Non-pigmented ciliary epithelial cell (primary cell): ENCODE data around the gene FAM43B.

Experiments used
- DNase-seq: peaks from one replicate; pipeline ENCODE4 v3.0.0-alpha.2; 2010; ENCODE audit warnings: low read depth

FAM43B gene

DNA sequence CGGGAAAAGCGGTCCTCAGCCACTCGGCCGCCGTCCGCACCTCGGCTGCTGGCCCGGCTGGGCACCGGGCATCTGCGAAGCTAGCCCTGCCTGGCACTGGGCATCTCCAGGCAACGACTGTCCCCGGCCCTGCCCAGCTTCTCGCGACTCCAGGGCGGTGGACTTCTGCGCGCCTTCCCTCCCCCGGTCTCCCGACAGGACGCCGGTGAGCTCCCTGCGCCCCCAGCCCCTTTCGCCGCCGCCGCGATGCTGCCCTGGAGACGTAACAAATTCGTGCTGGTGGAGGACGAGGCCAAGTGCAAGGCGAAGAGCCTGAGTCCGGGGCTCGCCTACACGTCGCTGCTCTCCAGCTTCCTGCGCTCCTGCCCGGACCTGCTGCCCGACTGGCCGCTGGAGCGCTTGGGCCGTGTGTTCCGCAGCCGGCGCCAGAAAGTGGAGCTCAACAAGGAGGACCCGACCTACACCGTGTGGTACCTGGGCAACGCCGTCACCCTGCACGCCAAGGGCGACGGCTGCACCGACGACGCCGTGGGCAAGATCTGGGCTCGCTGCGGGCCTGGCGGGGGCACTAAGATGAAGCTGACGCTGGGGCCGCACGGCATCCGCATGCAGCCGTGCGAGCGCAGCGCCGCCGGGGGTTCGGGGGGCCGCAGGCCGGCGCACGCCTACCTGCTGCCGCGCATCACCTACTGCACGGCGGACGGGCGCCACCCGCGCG is 514 bp downstream of the FAM43B start:
- no peak for DNase-seq

DNA sequence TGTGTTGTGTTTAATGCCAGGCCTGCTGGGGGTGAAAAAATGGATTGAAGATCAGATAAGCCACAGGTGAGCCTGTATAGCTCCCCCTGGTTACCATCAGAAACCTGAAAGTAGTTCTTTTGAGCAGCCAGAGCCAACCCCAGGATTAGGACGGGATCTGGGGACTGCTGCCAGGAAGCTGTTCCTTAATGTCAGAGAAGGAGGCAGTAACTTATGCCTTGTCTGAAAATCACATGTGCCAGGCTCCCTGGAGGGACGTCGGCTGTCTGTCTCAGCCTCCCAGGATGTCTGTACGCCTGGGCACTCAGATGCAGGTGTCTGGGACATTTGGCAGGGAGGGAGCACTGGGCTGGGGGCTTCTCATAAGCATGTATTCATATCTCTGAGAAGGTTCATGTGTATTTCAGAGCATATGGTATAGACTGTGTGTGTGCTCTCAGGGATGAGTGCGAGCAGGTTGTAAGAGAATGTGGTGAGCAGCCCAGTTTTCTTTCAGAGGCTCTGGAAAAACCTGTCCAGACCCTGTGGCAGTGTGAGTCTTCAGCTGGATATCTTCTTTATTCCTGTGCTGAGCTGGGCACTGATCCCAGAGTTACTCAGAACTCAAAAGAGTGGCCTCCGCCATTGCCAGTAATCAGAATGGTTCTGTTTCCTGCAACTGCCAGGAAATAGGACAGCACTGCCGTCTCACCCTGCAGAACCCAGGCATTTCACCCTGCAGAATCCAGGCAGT is 2.8 kb downstream of the FAM43B start:
- no peak for DNase-seq

DNA sequence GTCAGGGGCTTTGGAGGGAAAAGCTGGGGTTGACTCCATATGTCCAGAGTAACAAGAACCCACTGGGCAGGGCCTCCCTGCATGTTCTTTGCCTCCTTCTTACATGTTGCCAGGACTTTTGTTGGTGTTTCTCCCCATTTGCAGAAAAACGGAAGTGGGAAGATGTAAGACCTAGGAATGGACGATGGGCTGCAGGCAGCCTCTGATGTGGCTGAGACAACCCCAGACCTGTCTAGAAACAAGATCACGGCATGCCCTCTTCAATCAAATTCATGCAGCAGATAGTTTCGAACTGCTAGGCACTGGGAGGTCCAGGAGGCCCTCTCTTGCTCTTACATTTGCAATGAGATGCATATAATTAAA is 3.4 kb downstream of the FAM43B start:
- no peak for DNase-seq

DNA sequence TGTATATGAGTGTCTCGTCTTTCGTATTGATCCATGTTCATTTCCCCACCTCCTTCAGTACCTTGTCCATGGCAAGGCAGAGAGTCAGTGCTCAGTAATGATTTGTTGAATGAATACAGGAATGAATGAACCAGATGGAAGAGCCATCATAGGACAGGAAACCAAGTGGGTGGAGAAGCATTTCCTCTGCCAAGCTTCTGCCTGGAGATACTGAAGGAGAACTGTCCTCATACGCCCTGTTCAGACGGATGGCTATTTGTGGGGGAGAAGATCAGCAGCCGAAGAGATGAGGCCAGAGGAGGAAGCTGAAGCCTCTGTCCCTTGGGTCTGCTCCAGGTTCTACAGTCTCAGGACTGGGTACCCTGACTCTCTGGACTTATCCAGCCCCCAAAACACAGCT is 5.8 kb downstream of the FAM43B start:
- DNase-seq, result no peak

DNA sequence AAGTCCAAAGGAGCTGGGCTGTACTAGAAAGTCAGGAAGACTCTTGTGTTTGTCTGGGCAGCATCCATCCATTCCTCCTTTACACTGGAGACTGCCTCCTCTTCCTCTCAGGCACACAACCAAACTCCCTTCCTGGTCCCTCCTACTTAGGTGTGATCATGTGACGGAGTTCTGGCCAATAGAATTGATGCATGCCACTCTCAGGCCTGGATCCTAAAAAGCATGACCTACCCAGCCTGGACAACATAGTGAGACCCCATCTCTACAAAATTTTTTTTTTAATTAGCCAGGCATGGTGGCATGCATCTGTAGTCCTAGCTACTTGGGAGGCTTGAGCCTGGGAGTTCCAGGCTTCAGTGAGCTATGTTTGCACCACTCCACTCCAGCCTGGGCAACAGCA is 8.6 kb downstream of the FAM43B start:
- no peak for DNase-seq

DNA sequence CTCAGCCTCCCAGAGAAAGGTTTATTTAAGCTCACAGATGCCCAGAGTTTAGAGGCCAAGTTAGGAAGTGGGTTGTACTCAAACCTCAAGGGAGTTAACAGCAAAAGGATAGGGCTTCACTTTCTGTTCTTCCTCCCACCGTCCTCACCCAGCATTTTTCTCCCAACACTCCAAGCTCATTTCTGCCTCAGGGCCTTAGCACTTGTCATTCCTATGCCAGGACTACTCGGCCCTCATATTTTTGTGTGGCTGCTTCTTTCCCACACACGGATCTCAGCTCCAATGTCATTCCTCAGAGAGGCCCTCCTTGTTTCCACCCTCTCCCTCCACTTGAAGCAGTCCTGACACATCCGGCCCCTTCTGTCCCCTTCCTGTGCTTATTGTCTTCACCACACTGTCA is 12.9 kb downstream of the FAM43B start:
- no peak for DNase-seq

DNA sequence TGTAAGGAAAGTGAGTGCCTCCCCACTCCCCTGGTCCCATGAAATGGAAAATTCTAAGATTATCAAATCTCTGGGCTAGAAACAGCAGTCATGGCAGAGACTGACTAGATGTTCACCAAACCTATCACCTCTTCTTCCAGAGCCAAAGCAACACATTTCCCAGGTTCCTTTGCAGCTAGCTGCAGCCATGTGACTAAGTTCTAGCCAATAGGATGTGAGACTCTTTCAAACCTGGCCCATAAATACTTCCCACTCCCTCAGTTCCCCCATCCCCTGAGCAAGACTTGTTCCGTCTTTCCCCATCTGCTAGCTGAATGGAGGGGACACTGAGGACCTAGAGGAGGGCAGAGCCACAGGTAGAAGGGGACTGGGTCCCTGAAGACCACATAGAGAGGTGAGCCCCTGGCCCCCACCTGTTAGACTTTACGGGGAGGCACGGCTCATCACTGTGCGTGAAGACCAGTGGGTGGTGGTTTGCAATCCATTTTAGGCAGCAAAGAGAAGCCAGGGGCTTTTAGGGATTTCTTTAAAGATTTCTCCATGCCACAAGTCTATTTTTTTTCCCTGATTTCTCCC is 17.2 kb downstream of the FAM43B start:
- no peak for DNase-seq

DNA sequence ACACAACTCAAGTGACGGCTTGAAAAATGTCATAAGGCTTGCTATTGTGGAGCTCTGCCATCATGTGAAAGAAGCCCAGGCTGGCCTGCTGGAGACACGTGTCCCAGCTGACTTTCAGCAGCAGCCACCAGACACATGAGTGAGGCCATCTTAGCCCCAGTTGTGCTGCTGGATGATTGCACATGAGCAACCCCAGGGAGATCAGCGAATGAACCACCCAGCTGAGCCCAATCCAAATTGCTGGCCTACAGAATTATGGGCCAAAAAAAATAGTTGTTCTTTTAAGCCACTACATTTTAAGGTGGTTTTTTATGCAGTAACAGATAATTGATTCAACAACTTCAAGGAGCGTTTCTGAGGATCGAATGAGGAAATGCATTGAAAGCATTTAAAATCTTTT is 19.1 kb downstream of the FAM43B start:
- no peak for DNase-seq

DNA sequence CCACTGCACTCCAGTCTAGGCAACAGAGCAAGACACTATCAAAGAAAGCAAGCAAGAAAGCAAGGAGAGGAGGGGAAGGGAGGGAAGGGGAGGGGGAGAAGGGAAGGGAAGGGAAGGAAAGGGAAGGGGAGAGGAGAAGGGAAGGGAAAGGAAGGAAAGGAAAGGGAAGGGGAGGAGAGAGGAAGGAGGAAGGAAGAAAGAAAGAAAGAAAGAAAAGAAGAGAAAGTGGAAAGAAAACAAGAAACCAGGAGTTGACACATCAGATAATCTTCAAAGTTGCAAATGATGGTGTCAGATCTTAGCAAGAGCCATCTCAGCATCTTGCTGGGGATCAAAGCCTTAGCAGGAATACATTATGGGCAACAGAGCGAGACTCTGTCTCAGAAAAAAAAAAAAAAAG is 21.6 kb downstream of the FAM43B start:
- DNase-seq, result no peak

DNA sequence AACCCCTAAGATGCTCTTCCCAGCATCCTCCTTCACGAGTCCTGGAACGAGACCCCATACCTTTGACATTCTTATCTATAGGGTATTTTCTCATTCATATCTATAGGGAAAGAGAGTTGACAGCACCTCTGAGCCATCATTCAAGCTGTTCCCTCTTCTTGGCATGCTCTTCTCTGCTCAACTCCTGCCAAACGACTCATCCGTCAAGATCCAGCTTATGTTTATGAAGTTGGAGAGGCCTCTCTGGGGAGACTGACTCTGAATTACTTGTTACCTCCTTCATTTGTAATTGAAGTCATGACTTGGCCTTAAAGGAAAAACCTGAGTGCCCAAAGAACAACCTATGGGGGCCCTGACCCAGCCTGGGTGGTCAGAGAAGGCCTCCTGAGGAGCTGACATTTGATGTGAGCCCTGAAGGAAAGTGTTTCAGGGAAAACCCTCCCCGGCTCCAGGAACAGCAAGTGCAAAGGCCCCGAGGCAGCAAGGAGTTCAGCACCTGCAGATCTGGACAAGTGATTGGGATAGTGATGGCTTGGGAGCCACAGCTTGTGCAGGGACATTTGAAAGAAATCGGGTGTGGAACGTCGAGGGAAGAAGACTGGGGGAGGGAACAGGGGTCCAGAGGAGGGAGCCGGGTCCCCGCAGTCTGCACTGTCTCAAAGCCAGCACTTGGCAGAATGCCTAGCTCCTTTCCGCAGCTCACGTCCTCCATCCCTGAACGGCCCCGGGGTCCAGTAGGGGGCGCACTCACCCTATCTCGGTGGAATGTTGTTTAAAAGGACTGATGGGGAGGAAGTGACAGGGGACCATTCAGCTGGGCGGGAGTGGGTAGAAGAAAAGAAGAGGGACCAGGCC is 22.5 kb downstream of the FAM43B start:
- DNase-seq, result no peak

DNA sequence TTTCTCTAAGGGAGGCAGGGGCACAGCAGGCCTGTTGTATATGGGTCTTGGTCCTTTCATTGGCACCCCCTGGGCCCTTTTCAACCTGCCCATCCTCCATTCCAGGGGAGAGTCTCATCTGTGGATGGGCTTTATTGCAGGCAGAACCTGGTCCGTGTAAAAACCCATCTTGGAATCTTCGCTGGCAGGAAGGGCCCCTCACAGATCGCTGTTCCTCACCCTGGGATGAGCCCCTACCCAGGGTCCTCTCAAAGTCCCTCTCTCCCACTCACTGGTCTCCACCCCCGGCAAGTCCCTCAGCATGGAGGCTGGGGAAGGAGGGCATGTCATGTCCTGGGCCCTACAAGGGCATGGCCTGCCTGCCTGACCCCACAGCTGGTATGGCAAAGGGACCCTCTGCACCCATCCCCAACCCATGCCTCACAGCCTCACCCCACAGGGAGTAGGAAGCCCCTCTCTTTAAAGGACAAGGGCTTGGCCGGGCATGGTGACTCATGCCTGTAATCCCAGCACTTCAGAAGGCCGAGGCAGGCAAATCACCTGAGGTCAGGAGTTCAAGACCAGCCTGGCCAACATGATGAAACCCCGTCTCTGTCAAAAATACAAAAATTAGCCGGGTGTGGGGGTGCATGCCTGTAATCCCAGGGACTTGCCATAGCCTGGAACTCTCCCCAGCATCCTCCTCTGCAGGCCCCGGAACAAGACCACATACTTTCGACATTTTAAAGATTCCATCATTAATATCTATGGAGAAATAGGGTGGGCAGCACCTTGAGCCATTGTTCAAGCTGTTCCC is 23.4 kb downstream of the FAM43B start:
- DNase-seq, result no peak

DNA sequence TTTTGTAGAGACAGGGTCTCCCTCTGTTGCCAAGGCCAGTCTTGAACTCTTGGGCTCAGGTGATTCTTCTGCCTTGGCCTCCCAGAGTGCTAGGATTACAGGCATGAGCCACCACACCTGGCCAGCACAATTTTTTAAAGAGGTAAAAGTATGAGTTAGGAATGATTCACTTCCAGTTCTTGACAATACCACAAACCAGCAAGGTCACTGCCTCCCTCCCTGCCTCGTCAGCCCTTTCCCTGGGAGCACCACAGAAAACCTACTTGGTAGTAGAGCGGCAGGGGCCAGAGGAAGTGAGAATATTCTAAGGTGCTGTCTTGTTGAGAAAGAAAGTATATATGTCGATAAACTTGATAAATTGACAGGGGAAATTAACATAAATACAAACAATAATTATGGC is 25.7 kb downstream of the FAM43B start:
- no peak for DNase-seq

DNA sequence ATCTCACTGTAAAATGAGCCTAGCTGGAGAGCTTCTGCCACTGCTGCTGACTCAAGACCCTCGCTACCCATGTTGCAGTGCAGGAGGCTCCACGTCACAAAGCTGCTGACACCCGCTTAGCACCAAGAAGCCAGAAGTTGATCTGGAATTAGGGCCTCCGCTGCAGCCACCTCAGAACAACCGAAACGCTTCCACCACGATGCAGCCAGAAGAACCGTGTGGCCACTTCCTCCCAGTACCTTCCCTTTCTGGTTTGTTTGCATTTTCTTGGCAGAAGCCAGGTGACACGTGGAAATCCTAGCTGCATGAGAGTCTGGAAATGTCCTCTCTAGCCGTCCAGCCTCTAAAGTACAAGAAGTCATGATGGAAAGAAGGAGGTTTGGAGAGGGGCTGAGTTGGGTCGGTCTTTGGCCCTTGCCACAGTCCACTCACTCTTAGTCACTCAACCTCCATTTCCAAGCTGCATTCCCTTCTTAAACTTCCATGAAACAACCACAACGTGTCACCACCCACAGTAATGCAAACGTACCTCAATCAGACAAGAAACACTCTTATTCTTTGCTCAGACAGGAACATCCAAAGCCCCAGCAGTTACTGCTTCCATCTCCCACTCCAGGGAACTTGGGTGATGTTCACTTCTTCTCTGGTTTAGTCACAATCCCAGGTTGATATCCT is 26.5 kb downstream of the FAM43B start:
- DNase-seq, result no peak

DNA sequence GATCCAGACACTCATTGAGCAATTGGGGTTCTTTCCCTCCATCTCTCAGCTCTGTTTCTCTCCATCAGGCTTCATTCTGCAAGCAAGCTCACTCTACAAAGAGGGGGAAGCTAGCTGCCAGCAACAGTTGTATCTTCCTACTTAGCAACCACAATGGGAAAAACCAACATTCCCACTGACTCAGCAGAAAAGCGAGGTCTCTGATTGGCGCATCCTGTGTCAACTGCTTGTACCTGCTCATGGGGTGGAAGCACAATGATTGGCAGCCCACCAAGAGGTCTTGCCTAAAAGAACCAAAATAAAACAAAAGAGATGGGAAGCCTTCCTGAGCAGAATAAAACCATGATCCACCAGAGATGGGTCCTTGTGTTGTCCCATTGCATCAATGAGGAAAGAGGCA is 32.5 kb downstream of the FAM43B start:
- no peak for DNase-seq

DNA sequence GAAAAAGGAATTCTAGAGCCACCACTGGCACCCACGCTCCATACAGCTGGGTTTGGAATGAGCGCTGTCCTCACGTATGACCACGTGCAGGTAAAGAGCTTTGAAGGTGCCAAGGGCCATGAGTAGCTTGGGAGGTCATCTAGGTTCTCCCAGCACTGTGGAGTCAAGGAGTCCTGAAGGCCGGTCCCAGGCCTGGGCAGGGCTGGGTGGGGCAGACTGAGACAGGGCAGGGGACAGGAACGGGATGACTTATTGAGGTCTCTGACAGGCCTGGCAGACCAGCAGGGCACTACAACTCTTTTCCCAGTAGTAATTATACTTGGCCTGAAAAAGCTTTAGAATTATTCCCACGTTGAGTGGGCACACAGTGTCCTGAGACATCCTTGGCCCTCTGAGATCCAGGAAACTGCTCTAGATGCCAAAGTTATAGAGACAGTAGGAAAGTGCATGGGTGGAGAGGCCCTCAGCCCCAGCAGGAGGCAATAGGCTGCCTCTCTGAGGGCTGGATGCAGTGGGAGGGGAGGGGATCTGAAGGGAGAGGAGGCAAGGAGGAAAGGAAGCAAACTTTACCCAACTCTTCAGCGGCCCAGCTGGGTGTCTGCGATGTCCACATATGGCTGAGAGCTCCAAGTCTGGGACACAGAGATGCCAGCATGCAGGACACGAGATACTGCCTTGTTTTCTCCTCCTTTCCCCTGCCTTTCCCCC is 34.7 kb downstream of the FAM43B start:
- DNase-seq, result no peak

DNA sequence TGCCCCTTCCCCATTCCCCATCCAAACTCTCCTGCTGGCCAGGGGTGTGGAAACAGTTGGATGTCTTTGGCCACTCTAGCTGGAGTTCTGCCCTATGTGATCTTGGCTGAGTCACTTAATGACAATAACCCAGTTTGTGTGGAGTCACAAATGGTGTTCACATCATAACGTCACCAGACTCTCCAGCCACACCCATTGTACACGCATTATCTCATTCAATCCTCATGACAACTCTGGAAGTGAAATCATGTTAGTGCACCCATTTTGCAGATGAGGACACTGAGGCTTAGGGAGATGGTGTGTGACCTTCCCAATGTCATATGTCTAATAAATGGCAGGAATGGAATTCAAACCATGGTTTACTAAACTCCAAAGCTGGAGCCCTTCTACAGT is 35.3 kb downstream of the FAM43B start:
- DNase-seq, result no peak

DNA sequence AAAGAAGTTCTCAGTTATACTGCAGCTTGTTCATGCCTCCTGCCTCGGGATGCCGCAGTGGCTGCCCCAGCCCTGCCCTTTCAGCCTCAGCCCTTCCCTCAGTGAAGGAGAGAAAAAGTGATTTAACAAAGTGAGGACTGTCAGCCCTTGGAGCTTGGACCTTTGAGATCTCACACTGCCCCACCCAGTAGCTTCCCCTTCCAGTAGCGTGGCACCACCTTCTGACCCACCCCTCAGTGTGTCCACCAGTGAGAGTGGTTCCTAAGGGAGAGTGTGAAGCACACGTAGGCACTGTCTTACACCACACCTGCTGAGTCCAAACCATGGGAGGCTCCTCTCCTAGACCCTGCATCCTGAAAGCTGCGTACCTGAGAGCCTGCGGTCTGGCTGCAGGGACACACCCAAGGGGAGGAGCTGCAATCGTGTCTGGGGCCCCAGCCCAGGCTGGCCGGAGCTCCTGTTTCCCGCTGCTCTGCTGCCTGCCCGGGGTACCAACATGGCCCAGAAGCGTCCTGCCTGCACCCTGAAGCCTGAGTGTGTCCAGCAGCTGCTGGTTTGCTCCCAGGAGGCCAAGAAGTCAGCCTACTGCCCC is 36.4 kb downstream of the FAM43B start, which contains the start of gene CDA:
CDA (plus strand) TSS at position 464 of the 592 bp plus-strand sequence; CDS start at position 497, 33 bp downstream.
- DNase-seq, result no peak

DNA sequence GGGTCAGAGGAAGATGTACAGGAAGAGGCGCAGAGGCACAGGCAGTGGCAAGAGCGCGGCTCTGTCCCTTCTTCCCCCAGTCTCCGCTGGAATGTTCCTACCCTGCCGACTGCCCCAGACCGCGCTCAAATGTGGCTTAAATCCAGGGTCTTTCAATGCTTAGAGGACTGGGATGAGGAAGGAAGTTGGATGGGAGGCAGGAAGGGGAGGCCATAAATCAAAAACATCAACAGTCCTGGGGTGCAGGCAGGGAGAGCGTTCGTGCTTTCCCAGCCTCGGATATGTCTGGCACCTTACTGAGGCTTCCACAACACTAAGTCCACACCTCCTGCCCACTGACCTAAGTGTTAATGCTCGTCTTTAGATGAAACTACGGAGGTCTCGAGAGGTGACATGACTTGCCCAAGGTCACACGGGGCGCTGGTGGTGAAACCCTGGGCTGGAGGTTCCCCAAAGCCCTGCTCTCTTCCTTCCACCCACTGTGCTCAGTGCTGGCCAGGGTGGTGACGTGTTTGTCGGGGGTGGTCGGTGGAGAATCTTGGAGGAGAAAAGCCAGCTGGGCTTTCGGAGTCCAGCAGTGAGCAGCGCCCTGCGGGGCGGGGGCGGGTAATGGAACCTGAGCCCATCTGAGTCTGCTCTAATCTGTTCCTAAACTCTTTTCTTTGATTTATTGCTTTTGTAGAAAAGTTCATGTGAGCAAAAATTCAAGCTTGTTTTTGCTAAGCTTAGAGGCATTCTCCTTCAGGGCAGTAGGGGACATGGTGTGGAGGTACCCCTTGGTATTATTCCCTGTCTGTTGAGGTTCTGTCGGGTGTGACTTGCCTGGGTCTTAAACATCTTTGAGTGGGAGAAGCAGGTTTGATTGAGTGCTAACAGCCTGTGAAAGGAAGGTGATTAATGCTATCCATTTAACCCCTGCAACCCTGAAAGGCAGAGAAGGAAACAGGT is 37.2 kb downstream of the FAM43B start:
- DNase-seq, result no peak

DNA sequence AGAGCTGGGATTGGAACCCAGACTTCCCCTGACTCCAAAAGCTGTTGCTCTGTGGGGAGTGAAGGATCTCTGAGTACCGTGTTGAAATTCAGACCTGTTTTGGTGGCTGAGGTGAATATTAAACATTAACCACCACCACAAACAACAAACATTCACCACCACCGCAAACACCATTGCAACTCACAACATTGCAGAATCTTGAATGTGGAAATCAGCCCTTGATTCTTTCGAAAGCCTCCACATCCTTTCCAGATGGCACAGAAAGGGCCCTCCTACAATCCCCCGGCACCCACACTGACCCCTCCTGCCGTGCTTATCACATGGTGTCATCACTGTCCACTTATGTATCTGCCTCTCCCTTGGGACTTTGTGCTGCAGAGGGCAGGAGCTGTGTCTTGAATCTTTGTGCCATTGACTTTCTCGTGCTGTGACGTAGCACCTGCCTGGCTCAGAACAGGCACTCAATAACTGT is 38.0 kb downstream of the FAM43B start:
- no peak for DNase-seq
